Measurements from ENCODE around the gene LIME1.

LIME1 gene

DNA sequence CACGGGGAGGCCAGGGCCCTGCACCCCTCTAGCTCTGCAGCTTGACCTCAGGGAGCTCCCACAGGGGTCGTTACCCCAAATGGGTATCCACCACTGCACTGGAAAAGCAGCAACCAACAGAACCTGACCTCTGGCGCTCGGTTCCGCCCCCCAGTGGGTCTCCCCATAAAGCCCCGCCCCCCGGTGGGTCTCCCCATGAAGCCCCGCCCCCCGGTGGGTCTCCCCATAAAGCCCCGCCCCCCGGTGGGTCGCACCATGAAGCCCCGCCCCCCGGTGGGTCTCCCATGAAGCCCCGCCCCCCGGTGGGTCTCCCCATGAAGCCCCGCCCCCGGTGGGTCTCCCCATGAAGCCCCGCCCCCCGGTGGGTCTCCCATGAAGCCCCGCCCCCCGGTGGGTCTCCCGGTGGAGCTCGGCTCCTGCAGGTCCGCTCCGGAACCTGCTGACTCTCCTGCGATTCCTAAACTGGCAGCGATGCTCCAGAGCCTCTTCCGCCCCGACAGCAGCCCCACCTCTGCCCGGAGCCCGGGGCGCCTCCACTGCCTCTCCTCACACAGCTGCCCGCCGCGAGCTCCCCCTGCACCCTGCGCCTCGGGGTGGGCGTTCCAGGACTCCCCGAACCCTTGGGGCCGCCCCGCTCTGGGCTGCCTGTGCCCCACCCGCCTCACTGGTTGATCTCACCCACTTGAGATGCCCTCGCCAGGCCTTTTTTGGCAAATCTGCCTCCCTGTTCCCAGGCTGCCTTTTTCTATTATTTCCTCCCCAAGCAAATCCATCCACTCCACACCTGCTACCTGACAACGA lies 15.2 kb downstream of the LIME1 start:
- no peak for ATAC-seq

DNA sequence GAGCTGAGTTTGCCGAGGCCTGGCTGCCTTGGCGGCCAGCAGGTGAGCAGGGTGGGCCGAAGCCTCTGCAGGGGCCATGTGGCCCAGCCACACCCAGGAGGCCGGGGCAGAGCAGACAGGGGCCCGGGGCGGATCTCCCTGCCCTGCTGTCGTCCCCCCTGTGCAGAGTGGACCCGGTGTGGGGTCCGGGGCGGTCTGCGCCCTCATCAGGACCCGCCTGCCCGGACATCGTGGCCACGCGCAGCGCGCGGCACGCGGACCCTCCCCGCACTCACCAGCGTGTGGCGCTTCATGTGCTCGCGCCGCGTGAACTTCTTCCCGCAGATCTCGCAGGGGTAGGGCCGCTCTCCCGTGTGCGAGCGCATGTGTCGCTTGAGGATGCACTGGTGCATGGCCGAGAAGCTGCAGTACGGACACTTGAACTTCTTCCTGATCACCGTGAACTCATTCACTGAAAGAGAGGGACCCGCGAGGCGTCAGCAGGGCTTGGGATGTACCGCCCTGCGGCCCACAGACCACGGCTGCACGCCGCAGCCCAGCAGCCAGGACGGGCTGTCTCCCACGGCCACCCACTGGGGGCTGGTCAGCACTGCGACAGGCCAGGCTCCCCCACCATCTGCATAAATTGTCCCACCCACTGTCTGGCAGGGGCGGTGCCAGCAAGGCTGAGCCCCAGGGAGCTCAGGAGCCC lies 16.1 kb downstream of the LIME1 start:
- ATAC-seq = no peak

DNA sequence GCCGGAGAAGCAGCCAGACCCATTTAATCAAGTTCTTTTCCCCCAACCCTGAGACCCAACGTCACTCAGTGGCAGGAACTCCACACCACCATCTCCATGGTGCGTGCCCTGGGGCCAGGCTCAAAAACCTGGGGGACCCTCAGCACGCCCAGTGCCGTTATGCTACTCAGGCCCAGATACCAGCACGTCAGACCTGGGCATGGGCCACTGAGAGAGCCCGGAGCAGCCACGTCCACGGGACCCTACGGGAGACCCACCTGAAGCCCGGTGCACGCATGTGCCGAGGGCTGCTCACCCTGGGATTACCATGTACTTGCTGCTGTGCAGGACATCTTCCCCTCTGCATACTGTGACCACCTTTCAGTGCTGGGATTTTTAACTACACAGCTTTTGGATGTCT lies 16.9 kb downstream of the LIME1 start:
- ATAC-seq = no peak

DNA sequence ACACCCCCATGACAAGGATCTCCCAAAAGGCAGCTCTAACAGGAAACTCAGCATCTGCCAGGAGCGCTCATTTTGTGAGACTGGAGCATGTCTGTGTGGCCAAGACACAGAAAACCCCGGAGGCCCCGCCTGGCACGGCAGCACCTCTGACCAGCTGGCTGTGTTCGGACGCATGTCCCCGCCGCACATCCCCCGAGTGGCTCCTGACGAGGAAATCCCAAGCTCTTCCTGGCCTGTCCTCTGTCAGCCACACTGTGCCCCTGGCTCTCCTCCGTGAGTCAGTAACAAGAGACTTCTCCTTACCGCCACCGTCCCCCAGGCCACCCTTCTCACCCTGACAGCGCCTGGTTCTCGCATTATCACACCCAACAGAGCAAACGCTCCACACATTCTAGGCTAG lies 17.5 kb downstream of the LIME1 start:
- no peak for ATAC-seq

DNA sequence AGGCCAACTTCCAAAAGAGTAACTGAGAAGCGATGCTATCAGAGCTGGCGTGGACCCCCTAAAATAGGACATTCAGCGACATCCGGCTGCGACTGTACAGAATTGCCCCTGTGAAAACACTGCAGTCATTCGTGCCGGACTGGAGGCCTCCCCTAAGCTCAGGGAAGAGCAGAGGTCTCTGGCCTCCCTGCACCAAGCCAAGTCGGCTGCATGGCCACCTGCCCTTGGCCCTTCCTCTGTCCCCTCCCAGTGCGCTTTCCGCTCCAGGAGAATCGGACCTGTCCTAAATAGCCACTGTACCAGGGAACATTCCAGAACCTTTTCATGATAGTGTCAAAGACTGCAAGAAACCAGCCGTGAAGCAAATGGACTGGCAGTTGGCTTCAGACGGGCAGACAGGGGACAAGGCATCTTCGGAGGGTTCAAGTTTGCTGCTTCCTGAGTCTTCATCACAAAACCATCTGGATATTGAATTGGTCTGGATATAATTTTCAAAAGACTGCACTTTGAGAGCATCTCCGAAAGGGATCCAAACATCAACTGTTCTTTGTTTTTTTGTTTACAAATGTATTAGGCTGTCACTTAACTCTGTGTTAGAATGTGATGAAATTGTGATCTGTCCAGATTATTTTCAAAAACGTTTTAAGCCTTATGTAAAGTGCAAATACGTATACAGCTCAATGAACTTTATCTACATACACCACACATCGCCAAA lies 19.6 kb downstream of the LIME1 start:
- no peak for ATAC-seq

DNA sequence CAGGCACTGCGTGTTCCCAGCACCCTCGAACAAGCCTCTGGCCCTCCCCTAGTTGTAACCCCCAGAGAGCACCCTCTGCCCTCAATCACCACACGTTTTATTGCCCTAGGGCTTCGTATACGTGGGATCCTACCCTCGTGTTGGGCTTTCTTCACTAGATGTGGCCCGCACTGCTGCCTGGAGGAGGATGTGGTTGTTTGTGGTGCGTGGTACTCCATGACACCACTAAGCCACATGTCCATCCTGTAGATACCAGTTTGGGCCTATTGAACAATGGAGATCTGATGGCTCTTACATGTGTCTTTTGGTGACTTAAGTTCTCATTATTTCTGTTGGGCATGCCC lies 20.2 kb downstream of the LIME1 start:
- no peak for ATAC-seq

DNA sequence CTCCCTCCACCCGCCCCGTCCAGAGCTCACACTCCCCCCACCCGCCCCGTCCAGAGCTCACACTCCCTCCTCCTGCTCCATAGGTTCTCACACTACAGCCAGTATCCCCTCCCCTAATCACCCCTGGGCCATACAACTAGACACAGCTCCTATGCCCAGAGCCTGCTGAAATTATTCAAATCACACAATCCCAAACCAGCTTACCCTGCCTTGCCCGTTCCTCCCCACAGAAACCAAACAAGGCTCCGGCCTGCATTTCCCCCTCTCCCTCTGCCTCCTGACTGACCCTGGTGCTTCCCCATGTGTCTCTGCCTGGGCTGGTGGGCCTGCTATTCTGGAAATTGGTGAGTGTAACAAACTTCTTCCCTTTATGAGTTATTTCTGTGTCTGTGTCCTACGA lies 21.7 kb downstream of the LIME1 start:
- no peak for ATAC-seq

DNA sequence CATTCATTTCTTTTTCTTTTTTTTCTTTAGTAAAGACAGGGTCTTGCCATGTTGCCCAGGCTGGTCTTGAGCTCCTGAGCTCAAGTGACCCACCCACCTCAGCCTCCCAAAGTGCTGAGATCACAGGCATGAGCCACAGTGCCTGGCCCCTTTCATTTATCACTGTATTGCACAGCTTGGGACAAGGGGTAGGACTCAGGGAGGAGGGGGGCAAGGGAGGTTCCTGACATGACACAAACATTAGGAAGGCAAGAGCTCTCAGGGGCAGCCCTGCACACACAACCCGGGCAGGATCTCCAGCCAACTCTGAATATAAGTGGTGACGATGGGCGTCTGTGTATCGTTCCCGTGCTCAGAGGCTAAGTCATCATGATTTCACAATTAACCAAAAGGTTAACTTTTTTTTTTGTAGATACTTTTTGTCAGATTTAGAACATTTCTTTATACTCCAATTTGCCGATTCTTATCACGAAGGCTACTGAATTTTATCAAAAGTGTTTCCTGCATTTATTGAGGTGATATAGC lies 23.0 kb downstream of the LIME1 start:
- no peak for ATAC-seq

DNA sequence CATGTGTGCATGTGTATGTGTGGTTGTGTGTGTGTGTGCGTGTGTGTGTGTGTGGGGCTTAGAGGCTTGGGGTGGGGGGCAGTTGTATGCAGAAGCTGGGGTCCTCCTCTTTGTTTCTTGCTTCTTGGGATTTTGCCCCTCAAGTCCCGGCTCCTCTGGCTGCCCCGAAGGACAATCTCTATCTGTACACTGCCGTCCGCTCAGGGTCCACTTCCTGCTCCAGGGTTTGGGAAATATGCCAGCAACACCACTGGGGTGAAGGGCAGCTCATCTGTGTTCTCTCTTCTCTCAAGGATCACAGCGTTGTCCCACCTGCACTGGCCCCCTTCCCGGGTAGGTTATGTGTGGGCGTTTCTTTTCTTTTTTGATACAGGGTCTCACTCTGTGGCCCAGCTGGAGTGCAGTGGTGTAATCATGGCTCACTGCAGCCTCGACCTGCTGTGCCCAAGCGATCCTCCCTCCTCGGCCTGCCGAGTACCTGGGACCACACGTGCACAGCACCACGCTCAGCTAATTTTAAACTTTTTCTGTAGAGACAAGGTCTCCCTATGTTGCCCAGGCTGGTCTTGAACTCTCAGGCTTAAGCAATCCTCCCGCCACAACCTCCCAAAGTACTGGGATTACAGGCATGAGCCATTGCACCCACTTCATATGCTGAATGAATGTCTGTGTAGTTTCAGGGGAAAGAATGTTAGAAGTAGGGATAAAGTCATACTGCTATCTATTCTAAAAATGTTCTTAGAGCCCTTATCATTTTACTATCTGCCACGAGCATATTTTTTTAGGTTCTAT lies 28.8 kb downstream of the LIME1 start:
- no peak for ATAC-seq

DNA sequence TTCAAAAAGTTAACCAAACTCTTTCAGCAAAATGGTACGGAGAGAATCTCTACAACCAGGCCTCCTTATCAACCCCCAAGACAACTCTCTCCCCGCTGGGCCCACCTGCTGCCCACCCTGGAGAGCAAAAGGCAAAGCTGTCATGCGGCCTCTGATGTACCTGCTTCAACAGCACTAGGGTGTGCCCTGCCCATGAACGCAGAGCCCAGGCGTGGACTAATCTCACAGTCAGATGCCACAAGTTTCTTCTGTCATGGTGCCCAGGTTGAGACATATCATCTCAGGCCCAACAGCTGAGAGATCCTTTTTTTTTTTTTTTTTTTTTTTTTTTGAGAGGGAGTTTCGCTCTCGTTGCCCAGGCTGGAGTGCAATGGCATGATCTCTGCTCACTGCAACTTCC lies 29.4 kb downstream of the LIME1 start:
- ATAC-seq = no peak

DNA sequence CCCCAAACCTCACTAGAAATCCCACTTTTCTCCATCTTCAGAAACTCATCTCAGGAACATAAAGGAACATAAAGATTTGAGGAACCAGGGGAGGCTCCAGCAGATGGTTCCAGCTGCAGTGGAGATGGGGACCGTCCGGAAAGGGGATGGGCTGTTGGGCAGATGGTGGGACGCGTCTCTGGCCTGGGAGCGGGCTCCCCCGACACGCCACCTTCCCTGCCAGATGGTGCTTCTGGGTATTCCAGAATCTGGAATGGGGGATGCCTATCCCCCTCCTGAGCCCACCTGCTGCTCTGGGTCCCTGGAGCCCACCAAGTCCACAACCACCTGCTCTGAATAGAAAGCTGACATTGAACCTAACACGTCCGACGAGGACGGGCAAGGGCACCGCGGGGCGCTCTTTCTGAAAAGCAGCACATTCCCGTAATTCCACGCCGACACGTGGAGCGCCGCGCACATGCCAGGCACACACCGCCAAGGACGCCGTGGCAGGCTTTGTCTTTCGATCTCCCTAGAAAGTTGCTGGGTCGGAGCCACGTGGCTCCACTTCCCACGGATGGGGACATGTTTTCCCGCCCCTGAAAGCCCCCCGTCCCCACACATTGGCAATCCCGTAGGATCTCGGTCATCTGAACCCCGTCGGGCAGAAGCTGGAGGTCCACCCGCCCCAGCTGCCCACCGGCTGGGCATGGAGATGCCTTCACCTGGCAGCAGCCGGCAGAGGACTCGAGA lies 30.4 kb downstream of the LIME1 start:
- ATAC-seq = no peak

DNA sequence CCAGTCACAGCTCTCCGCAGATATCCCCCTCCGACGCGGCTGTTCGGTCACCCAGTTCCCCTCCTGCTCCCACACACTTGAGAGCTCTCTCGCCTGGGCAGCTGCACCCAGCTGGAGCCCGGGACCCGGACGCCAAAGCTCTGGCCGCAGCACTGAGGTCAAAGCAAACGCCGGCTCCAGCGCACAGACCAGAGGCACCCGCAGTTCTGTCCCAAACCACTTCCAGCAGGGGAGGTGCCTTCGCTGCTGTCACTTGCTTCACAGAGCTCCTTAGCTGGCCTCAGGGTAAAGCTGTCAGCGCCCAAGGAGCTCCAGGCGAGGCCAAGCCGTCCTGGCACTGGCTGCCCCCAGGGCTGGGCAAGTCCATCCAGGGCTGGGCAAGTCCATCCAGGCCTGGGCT lies 31.0 kb downstream of the LIME1 start:
- no peak for ATAC-seq

DNA sequence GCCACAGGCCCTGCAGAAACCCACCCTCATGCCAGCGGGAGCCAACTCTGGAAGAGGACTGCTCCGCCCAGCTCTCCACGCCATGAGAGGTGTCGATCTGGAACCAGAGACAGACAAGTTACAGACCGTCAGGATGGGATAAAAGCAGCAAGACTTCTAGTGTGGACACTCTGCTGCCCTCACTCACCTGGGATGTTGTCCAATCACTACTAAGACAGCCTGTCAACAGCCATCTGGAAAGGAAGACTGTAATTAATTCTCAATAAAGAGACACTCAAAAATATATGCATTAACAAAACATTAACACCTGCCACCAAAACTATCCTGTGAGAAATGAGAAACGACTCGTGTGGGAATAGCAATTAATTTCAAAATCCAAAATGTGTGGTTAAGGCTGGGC lies 31.4 kb downstream of the LIME1 start:
- ATAC-seq = no peak

DNA sequence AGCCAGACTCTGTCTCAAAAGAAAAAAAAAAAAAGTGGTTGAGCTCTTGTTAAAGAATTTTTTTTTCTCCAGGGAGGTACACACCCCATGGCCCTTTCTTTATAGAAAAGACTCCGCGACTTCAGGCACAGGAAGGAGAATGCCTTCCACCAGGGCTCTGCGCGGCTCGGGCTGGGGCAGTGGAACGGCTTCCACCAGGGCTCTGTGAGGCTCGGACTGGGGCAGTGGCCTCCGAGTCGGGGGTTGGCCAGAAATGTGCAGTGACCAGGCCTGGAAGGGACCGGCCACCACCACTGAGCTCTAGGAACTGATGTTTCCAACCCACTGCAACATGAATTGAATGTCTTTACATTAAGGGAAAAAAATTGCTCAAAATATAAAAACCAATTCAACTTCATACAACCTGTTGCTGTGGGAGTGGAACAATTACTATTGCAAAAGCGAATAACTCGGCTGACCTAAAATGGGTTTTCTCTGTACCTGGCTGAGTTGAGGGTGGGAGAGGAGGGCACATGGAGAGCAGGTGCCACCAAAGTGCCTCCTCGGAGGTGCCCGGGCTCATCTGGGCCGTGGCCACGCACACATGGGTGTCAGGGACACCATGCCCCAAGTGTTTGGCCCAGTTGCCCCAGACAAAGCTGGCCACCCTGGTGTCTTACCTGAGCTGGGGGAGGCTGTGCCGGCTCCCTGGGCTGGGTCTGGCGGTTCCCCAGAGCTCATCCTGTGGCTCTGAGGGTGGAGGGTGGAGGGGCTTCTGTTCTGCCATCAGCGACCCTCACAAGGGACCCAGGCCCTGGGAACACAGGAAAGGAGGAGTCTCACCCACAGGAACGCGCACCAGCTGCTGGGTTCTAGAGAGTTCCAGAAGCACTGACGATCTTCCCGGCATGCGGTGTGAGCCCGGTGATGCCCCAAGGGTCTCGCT lies 32.4 kb downstream of the LIME1 start:
- no peak for ATAC-seq

DNA sequence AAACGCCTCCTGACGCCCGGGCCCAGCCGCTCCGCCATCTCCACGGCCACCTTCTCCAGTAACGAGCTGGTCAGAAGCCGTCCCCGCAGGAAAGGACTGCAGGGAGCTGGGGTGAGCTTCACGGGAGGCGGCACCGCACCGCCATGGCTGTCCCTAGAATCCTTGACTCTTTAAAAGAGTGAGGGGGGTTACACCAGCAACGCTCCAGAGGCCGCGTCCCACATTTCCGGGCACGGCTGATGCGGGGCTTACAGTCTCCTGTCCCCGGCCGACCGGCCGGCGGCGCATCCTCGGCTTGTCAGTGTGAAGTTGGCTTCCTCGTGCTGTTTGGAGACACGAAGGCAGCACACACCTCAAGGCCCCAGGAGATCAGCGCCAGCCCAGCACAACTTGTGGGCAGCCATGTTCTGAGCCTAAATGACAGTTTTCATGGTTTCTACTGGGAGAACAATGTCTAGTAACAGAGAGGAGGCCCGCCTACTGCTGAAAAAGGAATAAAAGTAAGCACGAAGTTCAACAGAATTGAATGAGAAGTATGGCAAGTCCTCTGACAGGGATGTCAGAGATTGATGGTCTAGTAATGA lies 33.5 kb downstream of the LIME1 start:
- ATAC-seq = no peak

DNA sequence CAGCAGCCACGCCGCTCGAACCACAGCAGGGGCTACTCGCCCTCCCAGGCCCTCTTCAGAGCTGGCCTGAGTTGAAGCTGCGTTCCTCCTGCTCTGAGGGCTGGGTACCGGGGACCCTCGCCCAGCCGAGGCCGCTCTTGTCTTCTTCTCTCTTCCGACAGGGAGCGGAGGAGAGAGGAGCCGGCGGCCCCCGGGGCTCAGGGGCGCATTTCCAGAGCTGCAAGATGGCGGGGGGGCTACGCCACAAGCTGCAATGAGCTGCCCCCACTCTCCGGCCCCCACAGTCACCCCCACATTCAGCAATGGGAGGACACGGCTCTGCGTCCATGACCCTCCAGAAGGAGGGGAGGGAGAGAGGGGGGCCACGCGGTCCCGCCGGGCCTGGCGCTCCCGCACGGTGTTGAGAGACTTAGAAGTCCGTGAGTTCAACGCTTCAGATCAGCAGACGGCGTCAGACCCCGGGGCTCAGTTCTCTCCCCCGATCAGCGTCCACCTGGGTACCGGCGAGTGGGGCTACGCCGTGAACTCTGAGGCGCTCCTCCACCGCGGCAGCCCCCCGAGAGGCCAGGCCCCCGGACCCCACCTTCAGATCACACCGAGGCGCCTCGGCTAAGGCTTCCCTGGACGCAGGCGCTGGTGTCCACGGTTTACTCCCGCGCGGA lies 34.7 kb downstream of the LIME1 start:
- ATAC-seq = no peak

DNA sequence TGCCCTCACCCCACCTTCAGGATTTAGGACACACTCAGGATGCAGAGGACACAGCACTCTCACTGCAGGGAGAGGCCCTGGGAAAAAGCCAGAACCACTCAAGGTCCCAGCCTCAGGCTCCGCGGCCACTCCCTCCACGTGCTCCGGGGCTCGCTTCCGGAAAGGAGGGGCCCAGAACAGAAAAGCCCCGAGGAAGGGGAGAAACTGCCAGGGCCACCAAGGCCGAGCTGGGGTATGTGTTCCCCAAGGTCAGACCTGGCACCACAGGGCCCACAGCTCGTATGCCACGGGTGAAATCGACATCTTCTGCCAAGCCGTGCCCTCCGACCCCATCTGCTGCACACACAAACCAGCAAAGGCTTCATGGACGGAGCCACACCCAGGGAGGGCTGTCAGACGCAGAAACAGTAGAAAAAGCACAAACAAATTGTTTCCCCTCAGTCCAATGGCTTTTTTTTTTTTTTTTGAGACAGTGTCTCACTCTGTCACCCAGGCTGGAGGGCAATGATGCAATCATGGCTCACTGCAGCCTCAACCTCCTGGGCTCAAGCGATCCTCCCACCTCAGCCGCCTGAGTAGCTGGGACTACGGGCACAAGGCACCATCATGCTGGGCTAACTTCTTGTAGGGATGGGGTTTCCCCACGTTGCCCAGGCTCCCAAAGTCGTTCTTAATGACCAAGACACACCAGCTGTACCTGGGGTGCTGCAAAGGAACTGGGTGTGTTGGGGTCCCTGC lies 36.5 kb downstream of the LIME1 start:
- ATAC-seq = no peak

DNA sequence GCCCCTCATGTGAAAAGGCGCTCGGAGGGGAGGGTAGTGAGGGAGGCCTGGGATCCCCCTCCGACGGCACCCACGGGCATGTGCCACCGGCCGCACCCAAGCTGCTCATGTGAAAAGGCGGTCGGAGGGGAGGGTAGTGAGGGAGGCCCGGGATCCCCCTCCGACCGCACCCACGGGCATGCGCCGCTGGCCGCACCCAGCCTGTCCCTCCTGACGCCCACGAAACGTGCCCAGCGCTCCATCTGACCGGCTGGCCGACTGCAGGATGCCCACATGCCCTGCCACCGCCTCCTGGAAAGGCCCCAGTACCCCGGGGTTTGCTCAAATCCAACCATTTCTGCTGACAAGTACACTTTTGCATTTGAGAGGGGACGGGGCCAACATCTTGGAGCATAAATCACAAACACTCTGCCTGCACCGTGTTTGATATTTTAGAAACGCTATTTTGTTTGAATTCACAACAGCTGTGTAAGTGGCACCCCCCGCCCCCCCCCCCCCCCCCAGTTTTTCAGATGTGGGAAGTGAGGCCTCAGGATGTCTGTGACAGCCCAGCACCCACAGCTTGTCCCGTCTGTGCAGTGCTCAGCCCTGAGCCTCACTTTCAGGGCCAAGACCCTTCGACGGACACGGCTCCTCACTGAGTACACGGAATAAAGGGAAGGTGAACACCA lies 37.2 kb downstream of the LIME1 start:
- no peak for ATAC-seq

DNA sequence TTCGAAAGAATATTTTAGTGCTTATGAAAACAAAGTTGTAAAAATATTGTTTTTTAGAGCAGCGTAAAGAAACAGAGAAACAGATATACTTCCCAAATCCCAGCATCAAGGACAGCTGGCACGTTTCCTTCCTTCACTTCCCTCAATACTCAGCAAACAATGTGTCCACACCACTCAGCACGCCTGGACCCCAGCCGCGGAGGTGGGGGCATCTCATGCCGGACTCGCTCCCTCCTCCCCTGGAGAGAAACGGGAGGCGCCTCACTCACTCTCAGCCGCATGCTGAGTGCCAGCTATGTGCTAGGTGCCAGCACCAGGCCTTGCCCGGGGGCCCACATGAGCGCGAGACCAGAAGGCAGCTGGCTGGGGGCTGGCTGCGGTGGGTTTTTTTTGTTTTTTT lies 37.8 kb downstream of the LIME1 start:
- no peak for ATAC-seq

All from activated CD4-positive, CD25-positive, alpha-beta regulatory T cell treated with anti-CD3 and anti-CD28 coated beads, Interleukin-2, amount 50 U/mL, for 24 hours (primary cell).